Measurements from ENCODE around the gene RSRP1.
"Not testable (repeated sequence)": the region's sequence is repeated elsewhere in the genome, so short reads cannot be mapped to it uniquely, and the experiment has no call there.

- TF ChIP-seq CTCF, POLR2A (IDR thresholded peaks at IDR 0.05): not testable (repeated sequence)
These were observed 30.0 kb upstream of the RSRP1 start for GRCh38 chr1:25277295-25277694.

All from lower leg skin (tissue), 3 donors.